GM21723 (cell line): ENCODE measurements around the gene THADA.
"Not testable (repeated sequence)": the region's sequence is repeated elsewhere in the genome, so short reads cannot be mapped to it uniquely, and the experiment has no call there.

ENCODE experiments used
- ATAC-seq: cut with Tn5 transposase; IDR thresholded peaks from one replicate; pipeline ENCODE4 v1.9.1; 2021; ENCODE audit warnings: mild to moderate bottlenecking, moderate library complexity; ENCODE audit not compliant: unreplicated experiment

Gene THADA

GRCh38 chr2:43595603-43596412, at the start of gene THADA:
TSS of gene THADA (minus strand) at chr2:43596038. CDS start at chr2:43592392, 3,646 bp downstream.
- peak; percentile 99 for ATAC-seq

- no peak for ATAC-seq
Observed at GRCh38 chr2:43643680-43644079, 47.8 kb upstream of the THADA start.

- no peak for ATAC-seq
Observed at GRCh38 chr2:43642363-43642762, 46.5 kb upstream of the THADA start.

GRCh38 chr2:43637030-43637803, 41.4 kb upstream of the THADA start, which contains the start of gene PLEKHH2:
TSS of gene PLEKHH2 (plus strand) at chr2:43637260. CDS start at chr2:43644674, 7,414 bp downstream.
- peak; percentile 100 for ATAC-seq

- ATAC-seq = peak; percentile 31
Observed at GRCh38 chr2:43636621-43637020, 40.8 kb upstream of the THADA start.

- ATAC-seq = not testable (repeated sequence)
Observed at GRCh38 chr2:43636153-43636552, 40.3 kb upstream of the THADA start.

GRCh38 chr2:43634604-43635306, 38.9 kb upstream of the THADA start:
- no peak for ATAC-seq

GRCh38 chr2:43631618-43632317, 35.9 kb upstream of the THADA start:
- ATAC-seq = no peak

GRCh38 chr2:43622931-43623451, 27.2 kb upstream of the THADA start:
- no peak for ATAC-seq

GRCh38 chr2:43619511-43619910, 23.7 kb upstream of the THADA start:
- no peak for ATAC-seq

- no peak for ATAC-seq
Observed at GRCh38 chr2:43616967-43617680, 21.3 kb upstream of the THADA start.

- ATAC-seq = no peak
Observed at GRCh38 chr2:43612944-43613343, 17.1 kb upstream of the THADA start.

- ATAC-seq = peak; percentile 81
Observed at GRCh38 chr2:43611987-43612894, 16.4 kb upstream of the THADA start.

- ATAC-seq = no peak
Observed at GRCh38 chr2:43610361-43610760, 14.5 kb upstream of the THADA start.

- ATAC-seq = peak; percentile 79
Observed at GRCh38 chr2:43609290-43609918, 13.6 kb upstream of the THADA start.

GRCh38 chr2:43605851-43606250, 10.0 kb upstream of the THADA start:
- ATAC-seq = no peak

GRCh38 chr2:43605079-43605655, 9.3 kb upstream of the THADA start:
- no peak for ATAC-seq

GRCh38 chr2:43604674-43605073, 8.8 kb upstream of the THADA start:
- ATAC-seq = no peak
